Endothelial cell of umbilical vein (primary cell): ENCODE data around the gene FAM120A. TPM values are rescaled to one million over a fixed set of nuclear protein-coding genes. Genes with fewer than 3 reads are reported as not detected.

ENCODE experiments used
- BruUV-seq: library from RNA; stranded (reverse); fragments of 400-500 nt; replicated peaks from 2 replicates; lab custom pipeline; 2021; lab: Mats Ljungman, UMichigan
- CTCF ChIA-PET: fragments of 300-600, 350-600 bp; sonication (Branson Sonifier 250); formaldehyde crosslinking; loops from one replicate; lab custom pipeline; 2021; ENCODE audit warnings: antibody characterized with exemption, inconsistent platforms; lab: Charles Lee
- POLR2A ChIA-PET: fragments of 300-600, 350-600 bp; sonication (Branson Sonifier 250); formaldehyde crosslinking; loops from one replicate; lab custom pipeline; 2021; ENCODE audit warnings: antibody characterized with exemption, inconsistent platforms; lab: Charles Lee
- DNase-seq: peaks from one replicate; pipeline ENCODE4 v3.0.0-alpha.2; 2011; ENCODE audit warnings: low read depth, low spot score
- FAIRE-seq: peaks from 2 replicates; lab custom pipeline; 2011; peaks lifted over from hg19 to GRCh38; lab: Jason Lieb, UNC
- H2AFZ ChIP-seq: 2 replicates; pipeline ENCODE4 v1.6.0; 2012; ENCODE audit warnings: low read depth, low read length, control low read depth, inconsistent platforms
- H3K27ac ChIP-seq: 2 replicates; pipeline ENCODE4 v1.5.1; 2011; ENCODE audit warnings: low read depth, mild to moderate bottlenecking, control low read depth, low read length, moderate library complexity; ENCODE audit not compliant: insufficient read depth
- H3K27me3 ChIP-seq, 2 experiments: 2 replicates each; pipeline versions ENCODE4 v1.6.0 to v1.6.1; 2011; ENCODE audit warnings: low read length in 2 of 2, mixed read lengths in 1 of 2; ENCODE audit not compliant: control insufficient read depth in 2 of 2, insufficient read depth in 2 of 2
- H3K36me3 ChIP-seq, 2 experiments: 2 replicates in 1 of 2; 3 replicates in 1 of 2; pipeline ENCODE4 v1.5.1; 2011; ENCODE audit warnings: low read length in 2 of 2, mild to moderate bottlenecking in 1 of 2, moderate library complexity in 1 of 2; ENCODE audit not compliant: control insufficient read depth in 2 of 2, insufficient read depth in 2 of 2; ENCODE audit errors: extremely low read depth in 1 of 2
- H3K4me1 ChIP-seq: 3 replicates; pipeline ENCODE4 v1.5.1; 2011; ENCODE audit warnings: mild to moderate bottlenecking, low read length; ENCODE audit not compliant: control insufficient read depth, insufficient read depth; ENCODE audit errors: extremely low read depth
- H3K4me2 ChIP-seq: 2 replicates; pipeline ENCODE4 v1.6.1; 2011; ENCODE audit warnings: low read length, control low read depth, mixed read lengths; ENCODE audit not compliant: insufficient read depth
- H3K4me3 ChIP-seq, 3 experiments: fragments of 200-600 bp in 1 of 3; sonication (generic), shearing (Covaris generic) in 1 of 3; replicated peaks in 1 of 3; 2 replicates each; pipeline ENCODE4 v1.5.1; 2011 to 2016; ENCODE audit warnings: control low read depth in 3 of 3, low read length in 3 of 3, mild to moderate bottlenecking in 2 of 3, inconsistent platforms in 1 of 3, low read depth in 1 of 3, moderate library complexity in 1 of 3; ENCODE audit not compliant: insufficient read depth in 1 of 3
- H3K79me2 ChIP-seq: 2 replicates; pipeline ENCODE4 v1.6.0; 2012; ENCODE audit warnings: low read length, inconsistent platforms; ENCODE audit not compliant: control insufficient read depth, insufficient read depth
- H3K9ac ChIP-seq: replicated peaks from 2 replicates; pipeline ENCODE3; 2011; ENCODE audit warnings: low read length, control low read depth; ENCODE audit not compliant: insufficient read depth; ENCODE audit errors: extremely low read depth
- H3K9me1 ChIP-seq: replicated peaks from 3 replicates; pipeline ENCODE4 v1.6.0; 2011; ENCODE audit warnings: mild to moderate bottlenecking, low read length; ENCODE audit not compliant: control insufficient read depth, insufficient read depth; ENCODE audit errors: extremely low read depth
- H3K9me3 ChIP-seq: replicated peaks from 2 replicates; pipeline ENCODE4 v1.5.1; 2012; ENCODE audit warnings: low read length, inconsistent platforms; ENCODE audit not compliant: control insufficient read depth, insufficient read depth
- H4K20me1 ChIP-seq: replicated peaks from 2 replicates; pipeline ENCODE3; 2011; ENCODE audit warnings: mild to moderate bottlenecking, low read length; ENCODE audit not compliant: control insufficient read depth, insufficient read depth; ENCODE audit errors: extremely low read depth
- EZH2 ChIP-seq: IDR thresholded peaks from 2 replicates; pipeline ENCODE4 v1.6.1; 2012; ENCODE audit warnings: borderline replicate concordance, low read depth, mild to moderate bottlenecking, moderate library complexity, low read length, inconsistent platforms; ENCODE audit not compliant: severe bottlenecking
- FOS ChIP-seq: IDR thresholded peaks from 2 replicates; pipeline ENCODE4 v1.6.1; 2011; ENCODE audit warnings: mild to moderate bottlenecking, low read length, moderate library complexity, borderline replicate concordance; ENCODE audit not compliant: insufficient read depth
- GATA2 ChIP-seq: IDR thresholded peaks from 2 replicates; pipeline ENCODE4 v1.7.0; 2011; ENCODE audit warnings: low read depth, mild to moderate bottlenecking, moderate library complexity, mixed read lengths, low read length; ENCODE audit not compliant: insufficient read length, insufficient read depth
- JUN ChIP-seq: IDR thresholded peaks from 2 replicates; pipeline ENCODE4 v1.6.1; 2011; ENCODE audit warnings: borderline replicate concordance, low read depth; ENCODE audit not compliant: insufficient read length, insufficient read depth
- MYC ChIP-seq: IDR thresholded peaks from one replicate; pipeline ENCODE4 v1.6.1; 2011; ENCODE audit warnings: mild to moderate bottlenecking, low read depth, low read length
- POLR2A ChIP-seq: IDR thresholded peaks from 2 replicates; pipeline ENCODE4 v1.6.1; 2012; ENCODE audit warnings: low read depth, mild to moderate bottlenecking, control low read depth, low read length
- POLR2AphosphoS5 ChIP-seq: IDR thresholded peaks from 2 replicates; pipeline ENCODE4 v1.6.1; 2012; ENCODE audit warnings: low read depth, mild to moderate bottlenecking, control low read depth, low read length, moderate library complexity; ENCODE audit not compliant: insufficient read depth
- dilution Hi-C: fragments of 300-500 bp; cut with MboI; formaldehyde crosslinking; loops from one replicate; pipeline ENCODE4 v1.15.0; 2019; ENCODE audit warnings: low sequenced_read_pairs; ENCODE audit not compliant: extremely low pct_ligation_motif_present
- intact Hi-C: fragments of 100-400 bp; cut with micrococcal nuclease; formaldehyde crosslinking; loops from one replicate; pipeline ENCODE4 v1.10.0; 2022
- polyA plus RNA-seq, 4 experiments: library from polyadenylated mRNA; depleted of rRNA in 3 of 4; stranded (reverse) in 3 of 4; unstranded in 1 of 4; fragments of >200 nt; gene quantifications; 2 replicates each; pipeline versions ENCODE4 v1.2.1 to v1.2.3, GENCODE V29; 2011 to 2012; ENCODE audit warnings: missing spikeins in 1 of 4
- total RNA-seq: library from RNA; stranded (reverse); gene quantifications from 2 replicates; pipeline ENCODE4 v1.2.3, GENCODE V29; 2021
- TF ChIP-seq, protein P1 (sequence below), 2 donors: IDR thresholded peaks; 1 replicate in 1 of 2; 2 replicates in 1 of 2; pipeline ENCODE4 v1.5.1; 2011; ENCODE audit warnings: low read length in 2 of 2, mild to moderate bottlenecking in 2 of 2, moderate library complexity in 2 of 2, control low read depth in 1 of 2, inconsistent platforms in 1 of 2, low read depth in 1 of 2; ENCODE audit not compliant: insufficient read depth in 1 of 2; ENCODE audit errors: extremely low read depth in 1 of 2
- TF ChIP-seq, protein P2 (sequence below): IDR thresholded peaks from 2 replicates; pipeline ENCODE4 v1.6.1; 2011; ENCODE audit not compliant: insufficient read depth, insufficient read length

The FAM120A gene
- total and polyA plus RNA-seq, 2 donors (not counting 3 experiments of a cell fraction or from before 2014, with no cell fraction given), result 66.8 to 126 TPM

DNA sequence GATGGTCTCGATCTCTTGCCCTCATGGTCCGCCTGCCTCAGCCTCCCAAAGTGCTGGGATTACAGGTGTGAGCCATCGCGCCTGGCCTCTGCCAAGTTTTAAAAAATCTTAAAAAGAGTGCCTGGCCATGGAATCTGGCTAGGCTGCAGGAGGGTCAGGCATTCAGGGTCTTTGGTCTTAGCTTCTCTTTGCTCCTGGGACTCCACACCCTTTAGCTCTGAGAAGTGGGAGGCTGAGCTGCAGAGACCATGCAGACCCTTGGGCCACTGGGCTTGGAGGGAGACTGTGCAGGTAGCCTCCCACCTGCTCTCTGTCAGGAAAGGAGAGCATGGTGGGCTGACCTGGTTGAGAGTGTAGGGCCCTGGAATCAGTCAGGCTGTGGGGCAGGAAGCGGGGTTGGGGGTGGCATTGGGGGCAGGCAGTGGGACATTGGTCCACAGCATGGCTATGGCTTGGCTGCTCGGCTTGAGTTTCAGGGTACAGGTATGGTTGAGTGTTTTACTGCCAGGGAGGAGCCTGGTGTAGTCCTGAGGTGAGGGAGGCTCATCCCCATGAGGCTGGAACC, 145.7 kb downstream of the FAM120A start:
- no peak overlapping the region for H3K4me3 ChIP-seq
- intact Hi-C loops, result no loop called here
- ChIA-PET CTCF (interaction anchor here (0.7 kb wide), 1 partner anchor 271 kb away, joined by 3 read pairs; no protein-coding TSS in a partner anchor), POLR2A (no interaction called here)
- H4K20me1 ChIP-seq, result no peaks in the 10 kb centered on the region
- no peak overlapping the region for H3K9ac ChIP-seq
- no peak overlapping the region for H2AFZ ChIP-seq
- no peak overlapping the region for H3K27ac ChIP-seq
- H3K27me3 ChIP-seq, result no peaks in the 10 kb centered on the region
- H3K36me3 ChIP-seq, result no peaks in the 10 kb centered on the region
- FAIRE-seq, result no peak
- H3K9me3 ChIP-seq, result no peaks in the 10 kb centered on the region
- dilution Hi-C loops, result no loop called here
- peaks cover 8% of the 10 kb centered on the region for H3K79me2 ChIP-seq
- H3K9me1 ChIP-seq, result no peaks in the 10 kb centered on the region
- BruUV-seq, result no TSS peak
- H3K4me2 ChIP-seq, result no peak overlapping the region
- no peak for TF ChIP-seq POLR2AphosphoS5
- TF ChIP-seq, protein P1, sequence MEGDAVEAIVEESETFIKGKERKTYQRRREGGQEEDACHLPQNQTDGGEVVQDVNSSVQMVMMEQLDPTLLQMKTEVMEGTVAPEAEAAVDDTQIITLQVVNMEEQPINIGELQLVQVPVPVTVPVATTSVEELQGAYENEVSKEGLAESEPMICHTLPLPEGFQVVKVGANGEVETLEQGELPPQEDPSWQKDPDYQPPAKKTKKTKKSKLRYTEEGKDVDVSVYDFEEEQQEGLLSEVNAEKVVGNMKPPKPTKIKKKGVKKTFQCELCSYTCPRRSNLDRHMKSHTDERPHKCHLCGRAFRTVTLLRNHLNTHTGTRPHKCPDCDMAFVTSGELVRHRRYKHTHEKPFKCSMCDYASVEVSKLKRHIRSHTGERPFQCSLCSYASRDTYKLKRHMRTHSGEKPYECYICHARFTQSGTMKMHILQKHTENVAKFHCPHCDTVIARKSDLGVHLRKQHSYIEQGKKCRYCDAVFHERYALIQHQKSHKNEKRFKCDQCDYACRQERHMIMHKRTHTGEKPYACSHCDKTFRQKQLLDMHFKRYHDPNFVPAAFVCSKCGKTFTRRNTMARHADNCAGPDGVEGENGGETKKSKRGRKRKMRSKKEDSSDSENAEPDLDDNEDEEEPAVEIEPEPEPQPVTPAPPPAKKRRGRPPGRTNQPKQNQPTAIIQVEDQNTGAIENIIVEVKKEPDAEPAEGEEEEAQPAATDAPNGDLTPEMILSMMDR (IDR thresholded peaks at IDR 0.05; ENCODE audit: extremely low read depth in 1 of 2, insufficient read depth in 1 of 2, low read depth in 1 of 2, low read length in 2 of 2), result no peak
- no peak for TF ChIP-seq JUN
- no peak for TF ChIP-seq POLR2A
- TF ChIP-seq EZH2, result no peak
- TF ChIP-seq GATA2, result no peak
- no peak for TF ChIP-seq MYC
- TF ChIP-seq, protein P2, sequence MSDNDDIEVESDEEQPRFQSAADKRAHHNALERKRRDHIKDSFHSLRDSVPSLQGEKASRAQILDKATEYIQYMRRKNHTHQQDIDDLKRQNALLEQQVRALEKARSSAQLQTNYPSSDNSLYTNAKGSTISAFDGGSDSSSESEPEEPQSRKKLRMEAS, result no peak
- no peak for TF ChIP-seq FOS
- no peak for DNase-seq
- H3K4me1 ChIP-seq, result no peaks in the 10 kb centered on the region
